Islet of Langerhans (tissue), 1 donor: ENCODE measurements around the gene ACTR1A.
A peak's percentile ranks its signal among the peaks of the same experiment; 100 is the strongest.
"Not testable (repeated sequence)": the region's sequence is repeated elsewhere in the genome, so short reads cannot be mapped to it uniquely, and the experiment has no call there.

Experiments used
- FAIRE-seq: peaks from one replicate; lab custom pipeline; 2011; peaks lifted over from hg19 to GRCh38; lab: Jason Lieb, UNC

ACTR1A gene

GRCh38 chr10:102514487-102515311 is 12.2 kb upstream of the ACTR1A start:
- no peak for FAIRE-seq

GRCh38 chr10:102511583-102512274 is 9.2 kb upstream of the ACTR1A start:
- FAIRE-seq: no peak

GRCh38 chr10:102509387-102509786 is 6.9 kb upstream of the ACTR1A start:
- FAIRE-seq: no peak

GRCh38 chr10:102508506-102508905 is 6.0 kb upstream of the ACTR1A start:
- FAIRE-seq: no peak

- FAIRE-seq: no peak
These were observed 5.0 kb upstream of the ACTR1A start for GRCh38 chr10:102507521-102507920.

- peak; percentile 13 for FAIRE-seq
These were observed 3.1 kb upstream of the ACTR1A start for GRCh38 chr10:102505462-102506115.

- FAIRE-seq: no peak
These were observed 2.4 kb upstream of the ACTR1A start for GRCh38 chr10:102504976-102505300.

GRCh38 chr10:102504179-102504975 is 1.9 kb upstream of the ACTR1A start:
- FAIRE-seq: no peak

GRCh38 chr10:102503264-102504178 is 1.0 kb upstream of the ACTR1A start, which contains the start of gene SUFU:
TSS of gene SUFU (plus strand) at chr10:102503972. CDS start at chr10:102504153, 181 bp downstream.
- FAIRE-seq: peak; percentile 75

- no peak for FAIRE-seq
These were observed 529 bp downstream of the ACTR1A start for GRCh38 chr10:102502029-102502336.

- FAIRE-seq: no peak
These were observed 1.1 kb downstream of the ACTR1A start for GRCh38 chr10:102501201-102502028.

GRCh38 chr10:102500686-102501085 is 1.8 kb downstream of the ACTR1A start:
- FAIRE-seq: not testable (repeated sequence)

GRCh38 chr10:102499356-102499755 is 3.2 kb downstream of the ACTR1A start:
- FAIRE-seq: no peak

GRCh38 chr10:102497545-102497944 is 5.0 kb downstream of the ACTR1A start:
- no peak for FAIRE-seq

GRCh38 chr10:102493771-102494170 is 8.7 kb downstream of the ACTR1A start:
- FAIRE-seq: no peak

- FAIRE-seq: no peak
These were observed 9.5 kb downstream of the ACTR1A start for GRCh38 chr10:102492983-102493382.

- no peak for FAIRE-seq
These were observed 10.1 kb downstream of the ACTR1A start for GRCh38 chr10:102492344-102492939.

- no peak for FAIRE-seq
These were observed 11.4 kb downstream of the ACTR1A start for GRCh38 chr10:102491136-102491535.

- FAIRE-seq: no peak
These were observed 17.3 kb downstream of the ACTR1A start for GRCh38 chr10:102485093-102485784.
